Mucosa of rectum (tissue), 2 donors: ENCODE data around the gene KDM3B.
"Not testable (repeated sequence)": the region's sequence is repeated elsewhere in the genome, so short reads cannot be mapped to it uniquely, and the experiment has no call there.

Source experiments
- H3K27ac ChIP-seq, 2 donors: one replicate each; pipeline ENCODE4 v1.7.0; 2013; ENCODE audit warnings: inconsistent platforms in 2 of 2, low read depth in 2 of 2, low read length in 2 of 2
- H3K27me3 ChIP-seq, 2 donors: one replicate each; pipeline ENCODE4 v1.7.0; 2013; ENCODE audit warnings: low read length in 2 of 2; ENCODE audit not compliant: control insufficient read depth in 2 of 2, insufficient read depth in 2 of 2
- H3K36me3 ChIP-seq, 2 donors: one replicate each; pipeline ENCODE4 v1.7.0; 2013; ENCODE audit warnings: low read length in 2 of 2; ENCODE audit not compliant: control insufficient read depth in 2 of 2, insufficient read depth in 2 of 2
- H3K4me1 ChIP-seq, 2 donors: one replicate each; pipeline ENCODE4 v1.7.0; 2013; ENCODE audit warnings: low read length in 2 of 2, mild to moderate bottlenecking in 1 of 2; ENCODE audit not compliant: control insufficient read depth in 2 of 2, insufficient read depth in 2 of 2
- H3K4me3 ChIP-seq, 2 donors: one replicate each; pipeline ENCODE4 v1.7.0; 2013; ENCODE audit warnings: low read length in 2 of 2
- H3K9ac ChIP-seq, 2 donors: one replicate each; pipeline ENCODE4 v1.7.0; 2013; ENCODE audit warnings: low read length in 2 of 2, low read depth in 1 of 2, mild to moderate bottlenecking in 1 of 2
- H3K9me3 ChIP-seq, 2 donors: one replicate each; pipeline ENCODE4 v1.7.0; 2013; ENCODE audit warnings: low read length in 2 of 2; ENCODE audit not compliant: control insufficient read depth in 2 of 2
- donor health status: healthy.
- donor health status: Normal muscosa, but diverticular disease.

Gene KDM3B

DNA sequence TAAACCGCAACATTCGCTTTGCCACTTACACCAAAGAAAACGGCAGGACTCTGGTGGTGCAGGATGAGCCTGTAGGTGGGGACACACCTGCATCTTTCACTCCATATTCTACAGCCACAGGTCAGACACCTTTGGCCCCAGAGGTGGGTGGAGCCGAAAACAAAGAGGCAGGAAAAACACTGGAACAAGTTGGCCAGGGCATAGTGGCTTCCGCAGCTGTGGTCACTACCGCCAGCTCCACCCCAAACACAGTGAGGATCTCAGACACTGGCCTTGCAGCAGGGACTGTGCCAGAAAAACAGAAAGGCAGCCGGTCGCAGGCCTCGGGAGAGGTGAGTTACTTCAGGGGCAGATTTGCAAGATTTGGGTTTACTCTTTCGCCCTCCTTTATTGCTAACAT lies 33.8 kb downstream of the KDM3B start:
- Histone ChIP-seq H3K9ac (no peak overlapping the region), H3K27me3 (no peaks in the 10 kb centered on the region), H3K27ac (no peak overlapping the region), H3K4me3 (no peak overlapping the region), H3K4me1 (no peaks in the 10 kb centered on the region), H3K36me3 (peaks cover 45 to 47% of the 10 kb centered on the region in 2 donors), H3K9me3 (no peaks in the 10 kb centered on the region)

DNA sequence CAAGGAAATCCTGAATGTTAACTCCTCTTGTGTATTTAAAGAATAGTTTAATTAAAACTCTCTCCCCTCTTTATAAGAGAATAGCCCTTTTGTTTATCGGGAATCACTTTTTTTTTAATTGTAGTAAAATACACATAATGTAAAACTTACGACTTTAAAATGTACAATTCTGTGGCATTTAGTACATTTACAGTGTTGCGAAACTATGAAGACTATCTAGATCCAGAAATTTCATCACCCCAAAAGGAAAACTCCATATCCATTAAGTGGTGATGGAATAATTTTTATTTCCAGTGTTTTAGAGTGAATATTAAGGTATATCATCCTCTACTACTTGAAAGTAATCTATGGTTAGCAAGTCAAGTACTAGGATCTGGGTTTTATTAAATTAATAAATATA lies 36.8 kb downstream of the KDM3B start:
- Histone ChIP-seq H3K9me3 (no peaks in the 10 kb centered on the region), H3K27me3 (no peaks in the 10 kb centered on the region), H3K36me3 (peaks cover 61% of the 10 kb centered on the region in 2 donors), H3K9ac (no peak overlapping the region), H3K4me3 (no peak overlapping the region), H3K4me1 (no peaks in the 10 kb centered on the region), H3K27ac (no peak overlapping the region)

DNA sequence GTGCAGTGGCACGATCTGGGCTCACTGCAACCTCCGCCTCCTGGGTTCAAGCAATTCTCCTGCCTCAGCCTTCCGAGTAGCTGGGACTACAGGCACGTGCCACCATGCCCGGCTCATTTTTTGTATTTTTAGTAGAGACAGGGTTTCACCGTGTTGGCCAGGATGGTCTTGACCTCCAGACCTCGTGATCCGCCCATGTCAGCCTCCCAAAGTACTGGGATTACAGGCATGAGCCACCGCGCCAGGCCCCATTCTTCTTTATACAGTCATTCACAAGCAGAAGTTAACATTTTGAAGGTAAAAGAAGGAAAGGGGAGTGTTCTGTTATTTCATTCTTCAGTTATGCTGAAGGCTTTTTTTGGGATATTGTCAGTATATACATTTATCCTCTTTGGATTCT lies 37.4 kb downstream of the KDM3B start:
- not testable (repeated sequence) for H3K9ac ChIP-seq, H3K4me3 ChIP-seq, H3K4me1 ChIP-seq, H3K27me3 ChIP-seq, H3K9me3 ChIP-seq, H3K27ac ChIP-seq
- peaks cover 66 to 67% of the 10 kb centered on the region in 2 donors for H3K36me3 ChIP-seq

DNA sequence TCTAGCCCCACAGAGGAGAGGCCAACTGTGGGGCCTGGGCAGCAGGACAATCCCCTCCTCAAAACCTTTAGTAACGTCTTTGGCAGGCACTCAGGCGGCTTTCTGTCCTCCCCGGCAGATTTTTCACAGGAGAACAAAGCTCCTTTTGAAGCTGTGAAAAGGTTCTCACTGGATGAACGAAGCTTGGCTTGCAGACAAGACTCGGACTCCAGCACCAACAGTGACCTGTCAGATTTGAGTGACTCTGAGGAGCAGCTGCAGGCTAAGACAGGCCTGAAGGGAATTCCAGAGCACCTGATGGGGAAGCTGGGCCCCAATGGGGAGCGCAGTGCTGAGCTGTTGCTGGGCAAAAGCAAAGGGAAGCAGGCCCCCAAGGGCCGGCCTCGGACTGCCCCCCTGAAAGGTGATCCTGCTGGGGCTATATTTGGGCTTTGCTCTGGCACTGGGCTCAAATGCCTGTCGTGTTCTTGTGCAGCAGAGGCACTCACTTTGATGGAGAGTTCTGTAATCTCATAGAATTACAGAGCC lies 39.4 kb downstream of the KDM3B start:
- no peak overlapping the region for H3K4me3 ChIP-seq
- no peaks in the 10 kb centered on the region for H3K4me1 ChIP-seq
- no peak overlapping the region for H3K9ac ChIP-seq
- H3K27ac ChIP-seq, result no peak overlapping the region
- no peaks in the 10 kb centered on the region for H3K27me3 ChIP-seq
- no peaks in the 10 kb centered on the region for H3K9me3 ChIP-seq
- peaks cover 57 to 67% of the 10 kb centered on the region in 2 donors for H3K36me3 ChIP-seq

DNA sequence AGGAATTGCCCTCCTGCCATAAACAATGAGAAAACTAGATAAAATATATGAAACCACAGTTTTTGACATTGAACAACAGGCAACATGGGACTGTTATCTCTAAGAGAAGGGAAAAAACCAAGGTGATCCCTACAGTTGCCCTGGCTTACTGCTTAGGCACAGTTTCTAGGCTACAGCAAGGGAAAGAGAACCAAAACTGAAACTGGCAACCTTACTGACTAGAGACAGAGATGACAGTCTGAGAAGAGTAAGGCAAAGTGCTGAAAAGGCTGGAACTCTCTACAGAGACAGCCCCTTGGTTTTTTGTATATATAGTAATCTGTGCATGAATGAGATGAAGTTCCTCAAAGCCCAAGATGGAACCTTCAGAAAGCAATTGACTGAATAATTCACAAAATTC lies 50.2 kb downstream of the KDM3B start:
- Histone ChIP-seq H3K9ac (no peak overlapping the region), H3K27ac (no peak overlapping the region), H3K27me3 (no peaks in the 10 kb centered on the region), H3K9me3 (no peaks in the 10 kb centered on the region), H3K4me1 (no peaks in the 10 kb centered on the region), H3K36me3 (peaks cover 22 to 54% of the 10 kb centered on the region in 2 donors), H3K4me3 (no peak overlapping the region)

DNA sequence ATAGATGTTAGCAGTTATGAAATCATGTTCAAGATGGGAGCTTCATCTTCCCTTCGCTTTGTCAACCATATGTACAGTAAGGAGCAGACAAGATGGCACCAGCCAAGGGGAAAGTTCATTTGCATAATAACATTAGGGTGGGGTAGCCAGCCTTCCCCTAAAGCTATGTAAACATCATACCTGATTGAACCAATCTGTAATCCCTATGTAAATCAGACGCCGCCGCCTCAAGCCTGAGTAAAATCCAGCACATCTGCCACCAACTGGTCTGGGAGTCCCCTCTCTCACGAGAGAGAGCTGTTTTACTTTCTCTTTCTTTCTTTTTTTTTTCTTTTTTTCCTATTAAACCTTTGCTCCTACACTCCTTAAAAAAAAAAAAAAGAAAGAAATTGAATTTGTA lies 55.5 kb downstream of the KDM3B start:
- peaks cover 9 to 25% of the 10 kb centered on the region in 2 donors for H3K36me3 ChIP-seq

DNA sequence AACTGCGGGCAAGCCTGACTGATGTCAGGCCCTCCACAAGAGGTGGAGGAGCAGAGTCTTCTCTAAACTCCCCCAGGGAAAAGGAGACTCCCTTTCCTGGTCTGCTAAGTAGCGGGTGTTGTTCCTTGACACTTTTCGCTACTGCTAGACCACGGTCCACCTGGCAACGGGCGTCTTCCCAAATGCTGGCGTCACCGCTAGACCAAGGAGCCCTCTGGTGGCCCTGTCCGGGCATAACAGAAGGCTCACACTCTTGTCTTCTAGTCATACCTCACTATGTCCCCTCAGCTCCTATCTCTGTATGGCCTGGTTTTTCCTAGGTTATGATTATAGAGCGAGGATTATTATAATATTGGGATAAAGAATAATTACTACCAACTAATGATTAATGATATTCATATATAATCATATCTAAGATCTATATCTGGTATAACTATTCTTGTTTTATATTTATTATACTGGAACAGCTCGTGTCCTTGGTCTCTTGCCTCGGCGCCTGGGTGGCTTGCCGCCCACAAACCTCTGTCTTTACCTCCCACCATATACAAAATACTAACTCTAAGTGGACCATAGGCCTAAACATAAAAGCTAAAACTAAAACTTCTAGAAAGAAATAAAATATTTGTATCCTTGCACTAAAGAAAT lies 58.6 kb downstream of the KDM3B start:
- not testable (repeated sequence) for H3K27ac ChIP-seq, H3K27me3 ChIP-seq, H3K9ac ChIP-seq, H3K4me1 ChIP-seq, H3K4me3 ChIP-seq, H3K9me3 ChIP-seq
- H3K36me3 ChIP-seq, result peaks cover 15 to 43% of the 10 kb centered on the region in 2 donors

More for the DNA sequence above, 55.5 kb downstream of the KDM3B start:
- H3K27ac ChIP-seq, result no peak overlapping the region
- H3K4me3 ChIP-seq, result no peak overlapping the region
- no peaks in the 10 kb centered on the region for H3K9me3 ChIP-seq
- H3K27me3 ChIP-seq, result no peaks in the 10 kb centered on the region
- H3K9ac ChIP-seq, result no peak overlapping the region
- H3K4me1 ChIP-seq, result no peaks in the 10 kb centered on the region

DNA sequence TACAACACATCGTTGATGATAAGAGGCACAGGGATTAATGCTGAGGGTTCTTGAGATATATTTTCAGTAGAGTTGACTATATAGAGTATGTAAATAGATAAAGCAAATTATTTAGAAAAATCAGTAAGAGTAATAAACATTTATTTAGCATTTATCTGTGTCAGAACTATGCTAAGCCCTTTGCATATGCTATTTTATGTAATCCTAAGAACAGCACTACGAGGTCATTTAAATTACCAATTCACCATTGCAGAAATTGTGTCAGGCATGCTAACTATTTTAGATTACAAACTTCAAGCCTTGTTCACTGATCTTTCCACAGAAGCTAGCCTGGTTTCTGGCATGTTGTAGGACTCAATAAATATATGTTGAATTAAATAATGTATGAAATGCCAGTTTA lies 66.0 kb downstream of the KDM3B start:
- Histone ChIP-seq H3K27ac (no peak overlapping the region), H3K9ac (no peak overlapping the region), H3K4me1 (no peaks in the 10 kb centered on the region), H3K9me3 (no peaks in the 10 kb centered on the region), H3K27me3 (no peaks in the 10 kb centered on the region), H3K4me3 (no peak overlapping the region), H3K36me3 (peaks cover 62 to 80% of the 10 kb centered on the region in 2 donors)

DNA sequence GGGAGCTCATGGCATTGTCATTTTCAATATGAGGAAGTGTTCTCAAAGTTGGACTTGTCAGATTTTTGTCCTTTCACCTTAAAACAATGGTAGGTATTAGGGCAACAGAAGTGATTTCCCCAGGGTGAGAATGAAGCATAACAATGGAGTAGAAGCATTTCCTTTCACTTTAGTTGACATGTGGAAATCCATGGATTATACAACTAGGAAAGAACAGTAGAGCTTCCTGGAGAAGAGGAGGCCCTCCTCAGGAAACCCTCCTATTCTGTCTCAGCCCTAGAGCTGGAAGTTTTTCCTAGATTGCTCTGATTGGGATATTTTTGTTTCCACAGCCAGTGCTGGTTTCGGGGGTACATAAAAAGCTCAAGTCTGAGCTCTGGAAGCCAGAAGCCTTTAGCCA lies 72.6 kb downstream of the KDM3B start:
- Histone ChIP-seq H3K9me3 (no peaks in the 10 kb centered on the region), H3K36me3 (peaks cover 78 to 80% of the 10 kb centered on the region in 2 donors), H3K4me1 (no peaks in the 10 kb centered on the region), H3K4me3 (no peak overlapping the region), H3K27me3 (no peaks in the 10 kb centered on the region), H3K27ac (no peak overlapping the region), H3K9ac (no peak overlapping the region)

DNA sequence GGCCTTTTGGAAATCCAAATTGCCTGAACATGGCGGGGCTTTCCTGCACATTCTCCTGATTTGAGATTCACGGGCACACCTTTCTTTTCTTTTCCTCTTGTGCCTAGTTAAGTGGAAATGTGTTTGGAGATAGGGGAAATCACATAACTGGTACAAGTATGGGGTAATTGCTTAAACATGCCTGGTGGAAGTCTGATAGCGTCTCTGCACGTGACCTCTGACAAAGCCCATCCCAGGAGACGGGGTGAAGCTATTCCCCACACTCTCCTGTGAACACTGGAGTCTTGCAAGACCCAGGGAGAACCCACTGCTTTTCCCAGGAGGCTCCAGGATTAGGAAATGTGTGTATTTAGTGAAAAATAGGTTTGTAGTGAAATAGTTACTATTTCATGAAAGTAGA lies 83.5 kb downstream of the KDM3B start:
- Histone ChIP-seq H3K27me3 (peaks cover 2 to 13% of the 10 kb centered on the region in 2 donors), H3K4me1 (peaks cover 10 to 11% of the 10 kb centered on the region in 2 donors), H3K27ac (no peak overlapping the region), H3K4me3 (no peak overlapping the region), H3K9ac (no peak overlapping the region), H3K36me3 (peaks cover 40 to 42% of the 10 kb centered on the region in 2 donors), H3K9me3 (no peaks in the 10 kb centered on the region)
